ENCODE data around the gene CASR.

DNA sequence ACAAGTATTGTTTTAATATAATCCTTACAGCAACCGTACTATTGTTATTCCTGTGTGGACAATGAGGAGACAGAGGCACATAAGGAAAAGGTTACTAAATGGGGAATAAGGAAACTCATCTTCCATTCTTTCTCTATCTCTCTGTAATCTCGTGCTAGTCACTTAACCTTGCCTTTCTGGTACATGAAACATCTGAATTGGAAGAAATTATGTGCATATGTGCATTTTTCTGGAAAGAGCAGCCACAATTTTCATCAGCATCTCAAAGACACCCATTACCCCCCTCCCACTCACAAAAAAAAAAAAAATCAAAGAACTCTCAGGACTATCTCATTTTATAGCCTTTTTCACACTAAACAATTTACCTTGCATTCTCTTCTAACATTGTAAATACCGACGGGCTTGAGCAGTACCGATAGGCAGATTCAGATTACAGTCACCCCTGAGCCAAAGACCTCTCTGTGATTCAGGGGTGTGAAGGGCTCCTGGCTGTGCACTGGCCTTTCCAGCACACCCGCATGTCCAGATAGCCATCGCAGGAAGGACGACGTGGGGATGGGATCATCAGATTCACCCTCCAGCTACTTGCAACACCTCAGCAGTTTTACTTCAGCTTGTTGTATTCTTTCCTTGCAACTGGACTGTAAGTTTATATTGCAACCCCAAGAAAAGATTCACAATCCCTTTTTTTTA, 48.1 kb downstream of the CASR start:
- no peak for TF ChIP-seq CTCF (IDR thresholded peaks at IDR 0.05)
- TF ChIP-seq POLR2A (IDR thresholded peaks at IDR 0.05): no peak

Measured in esophagus squamous epithelium (tissue), 4 donors.